CD14-positive monocyte (primary cell): ENCODE measurements around the gene SMC5. TPM values are rescaled to one million over a fixed set of nuclear protein-coding genes. Genes with fewer than 3 reads are reported as not detected.

Experiments used
- DNase-seq, 3 donors: peaks; one replicate each; pipeline ENCODE4 v3.0.0-alpha.2; 2011 to 2022
- H2AFZ ChIP-seq: 2 replicates; pipeline ENCODE4 v1.6.0; 2012; ENCODE audit warnings: mild to moderate bottlenecking, low read depth, low read length, inconsistent platforms; ENCODE audit not compliant: insufficient read depth, poor library complexity, severe bottlenecking
- H3K27ac ChIP-seq, 2 donors: 1 replicate in 1 of 2; 2 replicates in 1 of 2; pipeline ENCODE4 v1.5.1; 2012 to 2013; ENCODE audit warnings: low read length in 2 of 2, control low read depth in 1 of 2, inconsistent platforms in 1 of 2, low read depth in 1 of 2, mild to moderate bottlenecking in 1 of 2
- H3K27me3 ChIP-seq, 2 donors: one replicate each; pipeline versions ENCODE4 v1.6.0 to v1.6.1; 2011 to 2013; ENCODE audit warnings: low read length in 2 of 2; ENCODE audit not compliant: control insufficient read depth in 2 of 2, insufficient read depth in 2 of 2
- H3K36me3 ChIP-seq, 2 donors: replicated peaks in 1 of 2; 1 replicate in 1 of 2; 2 replicates in 1 of 2; pipeline versions ENCODE4 v1.5.1 to v1.6.1; 2012 to 2013; ENCODE audit warnings: low read length in 2 of 2, control low read depth in 1 of 2, inconsistent platforms in 1 of 2, mild to moderate bottlenecking in 1 of 2; ENCODE audit not compliant: insufficient read depth in 2 of 2, control insufficient read depth in 1 of 2
- H3K4me1 ChIP-seq, 2 donors: 1 replicate in 1 of 2; 2 replicates in 1 of 2; pipeline versions ENCODE4 v1.5.1 to v1.6.1; 2012 to 2013; ENCODE audit warnings: low read length in 2 of 2, control low read depth in 1 of 2, inconsistent platforms in 1 of 2, mild to moderate bottlenecking in 1 of 2, moderate library complexity in 1 of 2; ENCODE audit not compliant: insufficient read depth in 2 of 2, control insufficient read depth in 1 of 2
- H3K4me2 ChIP-seq: replicated peaks from 2 replicates; pipeline ENCODE3; 2012; ENCODE audit warnings: low read length, moderate library complexity, mild to moderate bottlenecking; ENCODE audit not compliant: poor library complexity, severe bottlenecking; ENCODE audit errors: extremely low read depth
- H3K4me3 ChIP-seq, 3 experiments: fragments of 200-600 bp in 1 of 3; sonication (generic) in 1 of 3; replicated peaks in 1 of 3; 1 replicate in 2 of 3; 2 replicates in 1 of 3; pipeline ENCODE4 v1.5.1; 2011 to 2013; ENCODE audit warnings: low read length in 3 of 3, mild to moderate bottlenecking in 3 of 3, control low read depth in 2 of 3, low read depth in 2 of 3, inconsistent platforms in 1 of 3, moderate library complexity in 1 of 3
- H3K79me2 ChIP-seq: 2 replicates; pipeline ENCODE4 v1.6.0; 2012; ENCODE audit warnings: mild to moderate bottlenecking, control low read depth, inconsistent platforms, low read length, moderate library complexity; ENCODE audit not compliant: insufficient read depth
- H3K9ac ChIP-seq: 2 replicates; pipeline ENCODE4 v1.6.0; 2017; ENCODE audit warnings: low read length, mild to moderate bottlenecking; ENCODE audit not compliant: insufficient read depth, poor library complexity, severe bottlenecking
- H3K9me3 ChIP-seq, 2 donors: replicated peaks in 1 of 2; 1 replicate in 1 of 2; 2 replicates in 1 of 2; pipeline versions ENCODE4 v1.5.1 to v1.6.1; 2012 to 2013; ENCODE audit warnings: low read length in 2 of 2, control low read depth in 1 of 2; ENCODE audit not compliant: control insufficient read depth in 1 of 2, insufficient read depth in 1 of 2
- H4K20me1 ChIP-seq: 2 replicates; pipeline ENCODE4 v1.6.0; 2012; ENCODE audit warnings: mild to moderate bottlenecking, low read length, control low read depth, moderate library complexity; ENCODE audit not compliant: insufficient read depth
- H3K27ac Mint-ChIP-seq, 7 donors: one replicate each; pipeline ENCODE4 v1.8.0; 2020; ENCODE audit warnings: mild to moderate bottlenecking in 7 of 7, mixed read lengths in 7 of 7, moderate library complexity in 6 of 7, inconsistent platforms in 2 of 7
- H3K27me3 Mint-ChIP-seq, 3 donors: one replicate each; pipeline ENCODE4 v1.8.0; 2021 to 2022; ENCODE audit warnings: low read depth in 3 of 3, mild to moderate bottlenecking in 3 of 3, mixed read lengths in 3 of 3, moderate library complexity in 3 of 3, inconsistent platforms in 1 of 3
- H3K36me3 Mint-ChIP-seq, 2 donors: one replicate each; pipeline ENCODE4 v1.8.0; 2020; ENCODE audit warnings: mixed read lengths in 2 of 2, inconsistent platforms in 1 of 2, mild to moderate bottlenecking in 1 of 2
- H3K4me1 Mint-ChIP-seq: one replicate; pipeline ENCODE4 v1.8.0; 2020; ENCODE audit warnings: mild to moderate bottlenecking, mixed read lengths
- H3K4me3 Mint-ChIP-seq, 2 donors: one replicate each; pipeline ENCODE4 v1.8.0; 2020; ENCODE audit warnings: mild to moderate bottlenecking in 2 of 2, mixed read lengths in 2 of 2, moderate library complexity in 1 of 2
- H3K9me3 Mint-ChIP-seq, 7 donors: one replicate each; pipeline ENCODE4 v1.8.0; 2020 to 2022; ENCODE audit warnings: mixed read lengths in 7 of 7, mild to moderate bottlenecking in 6 of 7, moderate library complexity in 6 of 7, inconsistent platforms in 2 of 7
- WGBS: methylation state at CpG from one replicate; pipeline ENCODE4 v1.1.5; 2013; ENCODE audit warnings: missing lambda C conversion rate; ENCODE audit not compliant: insufficient coverage; 5-methylcytosine and 5-hydroxymethylcytosine counted together
- intact Hi-C, 2 donors: fragments of 100-400 bp; cut with micrococcal nuclease; formaldehyde crosslinking; loops; one replicate each; pipeline versions ENCODE4 v1.15.0 to v1.15.1; 2023
- polyA plus RNA-seq, 3 donors: library from polyadenylated mRNA; depleted of rRNA in 1 of 3; unstranded in 2 of 3; stranded (reverse) in 1 of 3; fragments of 300-500 nt in 2 of 3; fragments of >200 nt in 1 of 3; fragmentation: Illumina TruSeq in 2 of 3; gene quantifications; 1 replicate in 2 of 3; 2 replicates in 1 of 3; pipeline ENCODE4 v1.2.3, GENCODE V29; 2012 to 2021
- TF ChIP-seq, protein P1 (sequence below): fragments of 200-600 bp; IDR thresholded peaks from one replicate; pipeline ENCODE4 v1.8.0; 2022; ENCODE audit warnings: antibody characterized with exemption, mild to moderate bottlenecking

Gene SMC5
- polyA plus RNA-seq, 3 donors = 4.9 to 13.6 (median 5.1) TPM

DNA sequence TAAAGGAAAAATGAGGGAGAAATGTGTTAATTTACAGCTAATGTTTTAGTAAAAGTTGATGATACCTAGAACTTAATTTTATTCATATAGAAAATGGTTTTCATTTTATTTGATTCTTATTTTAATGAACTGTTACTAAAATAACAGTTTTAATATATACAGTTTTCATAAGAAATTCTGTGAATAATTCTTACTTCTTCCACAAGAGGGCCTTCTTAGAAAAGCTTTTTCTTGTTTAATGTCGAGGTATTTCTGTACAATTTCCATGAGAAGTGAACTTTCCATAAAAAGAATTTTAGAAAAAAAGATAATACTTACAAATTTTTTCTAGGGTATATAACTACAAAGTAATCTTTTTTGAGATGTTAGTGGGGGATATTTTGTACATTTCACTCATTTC, 81.8 kb downstream of the SMC5 start:
- no peak overlapping the region for H3K4me2 ChIP-seq
- no peak overlapping the region for H3K4me3 ChIP-seq
- H3K9me3 ChIP-seq = no peaks in the 10 kb centered on the region
- DNase-seq = peak in 1 of 3 donors; percentile 29
- TF ChIP-seq, protein P1, sequence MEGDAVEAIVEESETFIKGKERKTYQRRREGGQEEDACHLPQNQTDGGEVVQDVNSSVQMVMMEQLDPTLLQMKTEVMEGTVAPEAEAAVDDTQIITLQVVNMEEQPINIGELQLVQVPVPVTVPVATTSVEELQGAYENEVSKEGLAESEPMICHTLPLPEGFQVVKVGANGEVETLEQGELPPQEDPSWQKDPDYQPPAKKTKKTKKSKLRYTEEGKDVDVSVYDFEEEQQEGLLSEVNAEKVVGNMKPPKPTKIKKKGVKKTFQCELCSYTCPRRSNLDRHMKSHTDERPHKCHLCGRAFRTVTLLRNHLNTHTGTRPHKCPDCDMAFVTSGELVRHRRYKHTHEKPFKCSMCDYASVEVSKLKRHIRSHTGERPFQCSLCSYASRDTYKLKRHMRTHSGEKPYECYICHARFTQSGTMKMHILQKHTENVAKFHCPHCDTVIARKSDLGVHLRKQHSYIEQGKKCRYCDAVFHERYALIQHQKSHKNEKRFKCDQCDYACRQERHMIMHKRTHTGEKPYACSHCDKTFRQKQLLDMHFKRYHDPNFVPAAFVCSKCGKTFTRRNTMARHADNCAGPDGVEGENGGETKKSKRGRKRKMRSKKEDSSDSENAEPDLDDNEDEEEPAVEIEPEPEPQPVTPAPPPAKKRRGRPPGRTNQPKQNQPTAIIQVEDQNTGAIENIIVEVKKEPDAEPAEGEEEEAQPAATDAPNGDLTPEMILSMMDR = peak; percentile 64
- no peaks in the 10 kb centered on the region for H3K27me3 ChIP-seq
- H4K20me1 ChIP-seq = no peaks in the 10 kb centered on the region
- no peak overlapping the region for H3K4me3 Mint-ChIP-seq
- H3K79me2 ChIP-seq = no peaks in the 10 kb centered on the region
- H3K4me1 Mint-ChIP-seq = no peaks in the 10 kb centered on the region
- no peak overlapping the region for H3K27ac ChIP-seq
- WGBS = no CpG with 5 or more reads among the region's 1 CpG
- peaks cover 0 to 1% (median 0%) of the 10 kb centered on the region in 7 donors for H3K9me3 Mint-ChIP-seq
- intact Hi-C loops = loop anchor here in 1 of 2 donors (10.0 kb wide), 1 partner anchor 64 kb away; no protein-coding TSS in a partner anchor
- no peak overlapping the region for H3K27ac Mint-ChIP-seq
- peaks cover 22 to 41% of the 10 kb centered on the region in 2 donors for H3K36me3 ChIP-seq
- no peak overlapping the region for H2AFZ ChIP-seq
- peaks cover 0 to 2% (median 0%) of the 10 kb centered on the region in 3 donors for H3K27me3 Mint-ChIP-seq
- no peaks in the 10 kb centered on the region for H3K4me1 ChIP-seq
- peaks cover 26 to 27% of the 10 kb centered on the region in 2 donors for H3K36me3 Mint-ChIP-seq
- no peak overlapping the region for H3K9ac ChIP-seq

- Histone ChIP-seq H3K4me1 (no peaks in the 10 kb centered on the region), H3K4me2 (no peak overlapping the region), H3K9ac (no peak overlapping the region), H3K36me3 (peaks cover 60 to 75% of the 10 kb centered on the region in 2 donors), H3K27ac (no peak overlapping the region), H3K9me3 (no peaks in the 10 kb centered on the region), H3K4me3 (no peak overlapping the region), H4K20me1 (no peaks in the 10 kb centered on the region), H2AFZ (no peak overlapping the region), H3K79me2 (no peaks in the 10 kb centered on the region), H3K27me3 (no peaks in the 10 kb centered on the region)
- Mint-ChIP-seq H3K36me3 (peaks cover 53 to 59% of the 10 kb centered on the region in 2 donors), H3K4me1 (no peaks in the 10 kb centered on the region), H3K9me3 (peaks cover 0 to 1% (median 0%) of the 10 kb centered on the region in 7 donors), H3K27me3 (no peaks in the 10 kb centered on the region), H3K4me3 (no peak overlapping the region), H3K27ac (peak overlapping the region in 1 of 7 donors; percentile 64)
- DNase-seq = no peak
- TF ChIP-seq, protein P1 = no peak
- intact Hi-C loops = loop anchor here in 1 of 2 donors (10.0 kb wide), 1 partner anchor 58 kb away; no protein-coding TSS in a partner anchor
- 100% methylated on average over 1 of the region's 2 CpGs for WGBS
Measured at GRCh38 chr9:70347046-70347445, 88.3 kb downstream of the SMC5 start.
